Medulla oblongata (tissue), 1 donor: ENCODE data around the gene ARPC2.
A peak's percentile ranks its signal among the peaks of the same experiment; 100 is the strongest.
"Not testable (repeated sequence)": the region's sequence is repeated elsewhere in the genome, so short reads cannot be mapped to it uniquely, and the experiment has no call there.

ENCODE experiments used
- DNase-seq: peaks from one replicate; pipeline ENCODE4 v3.0.0-alpha.2; 2015; ENCODE audit errors: extremely low spot score

ARPC2 gene

GRCh38 chr2:218271487-218271797 lies 54.5 kb downstream of the ARPC2 start:
- no peak for DNase-seq

- DNase-seq: no peak
These were observed 55.0 kb downstream of the ARPC2 start for GRCh38 chr2:218271865-218272530.

GRCh38 chr2:218272531-218273212 lies 55.7 kb downstream of the ARPC2 start:
- DNase-seq: peak; percentile 91

- DNase-seq: not testable (repeated sequence)
These were observed 56.4 kb downstream of the ARPC2 start for GRCh38 chr2:218273214-218273907.

GRCh38 chr2:218273908-218274249 lies 56.9 kb downstream of the ARPC2 start:
- no peak for DNase-seq

GRCh38 chr2:218274586-218274985 lies 57.6 kb downstream of the ARPC2 start:
- DNase-seq: no peak

- DNase-seq: no peak
These were observed 58.5 kb downstream of the ARPC2 start for GRCh38 chr2:218275371-218276072.

GRCh38 chr2:218276986-218277755 lies 60.2 kb downstream of the ARPC2 start:
- DNase-seq: no peak

- no peak for DNase-seq
These were observed 60.9 kb downstream of the ARPC2 start for GRCh38 chr2:218277921-218278320.

GRCh38 chr2:218278531-218279360 lies 61.8 kb downstream of the ARPC2 start:
- DNase-seq: no peak

GRCh38 chr2:218280260-218280870 lies 63.4 kb downstream of the ARPC2 start:
- no peak for DNase-seq

- DNase-seq: no peak
These were observed 64.5 kb downstream of the ARPC2 start for GRCh38 chr2:218281449-218281848.

- DNase-seq: peak; percentile 74
These were observed 65.4 kb downstream of the ARPC2 start for GRCh38 chr2:218282173-218282991.

- no peak for DNase-seq
These were observed 67.3 kb downstream of the ARPC2 start for GRCh38 chr2:218284106-218284811.

GRCh38 chr2:218285604-218286003 lies 68.6 kb downstream of the ARPC2 start:
- DNase-seq: peak; percentile 76

- DNase-seq: peak; percentile 95
These were observed 69.8 kb downstream of the ARPC2 start for GRCh38 chr2:218286570-218287459.

GRCh38 chr2:218289639-218290315 lies 72.8 kb downstream of the ARPC2 start:
- peak; percentile 51 for DNase-seq
